Measurements from ENCODE around the gene NVL. TPM values are rescaled to one million over a fixed set of nuclear protein-coding genes. Genes with fewer than 3 reads are reported as not detected.

Gene NVL
- polyA plus RNA-seq, 1 donor from 2014 or later: 77.3 TPM

DNA sequence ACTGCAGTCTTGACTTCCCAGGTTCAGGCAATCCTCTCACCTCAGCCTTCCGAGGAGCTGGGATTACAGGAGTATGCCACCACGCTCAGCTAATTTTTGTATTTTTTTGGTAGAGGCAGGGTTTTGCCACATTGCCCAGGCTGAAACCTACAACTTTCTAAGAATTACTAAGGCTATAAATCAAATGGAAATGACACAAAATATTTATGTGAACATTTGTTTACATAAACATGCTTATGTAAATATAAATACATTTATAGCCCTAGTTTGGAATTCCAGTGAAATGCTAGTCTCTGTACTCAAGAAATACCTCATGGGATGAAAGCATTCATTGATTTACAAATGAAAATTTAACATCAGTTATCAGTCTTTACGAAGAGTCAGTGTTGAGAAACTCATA, 47.8 kb downstream of the NVL start:
- Histone ChIP-seq H3K4me2 (ENCODE audit: low read length) (no peak overlapping the region), H2AFZ (ENCODE audit: low read depth, low read length) (no peak overlapping the region), H3K79me2 (replicated peaks; ENCODE audit: insufficient read depth, low read length) (peaks cover 3% of the 10 kb centered on the region), H3K27me3 (ENCODE audit: insufficient read depth, low read depth, low read length) (no peaks in the 10 kb centered on the region), H3K27ac (ENCODE audit: low read length) (no peak overlapping the region), H3K9me3 (ENCODE audit: low read length) (no peaks in the 10 kb centered on the region), H3K36me3 (ENCODE audit: insufficient read depth, low read length) (peaks cover 10% of the 10 kb centered on the region), H3K9ac (ENCODE audit: low read length) (no peak overlapping the region), H3K4me3 (ENCODE audit: low read length) (no peak overlapping the region), H4K20me1 (ENCODE audit: insufficient read depth) (no peaks in the 10 kb centered on the region), H3K9me2 (ENCODE audit: insufficient read depth, low read length) (no peaks in the 10 kb centered on the region), H3F3A (ENCODE audit: insufficient read depth, low read length, poor library complexity, severe bottlenecking) (no peaks in the 10 kb centered on the region)
- TF ChIP-seq SMC3 (conservative IDR thresholded peaks at IDR 0.05; ENCODE audit: poor library complexity) (no peak), TAF1 (IDR thresholded peaks at IDR 0.05; ENCODE audit: low read depth) (no peak), MXI1 (conservative IDR thresholded peaks at IDR 0.05; ENCODE audit: poor library complexity, severe bottlenecking) (no peak), EZH2 (IDR thresholded peaks at IDR 0.05; ENCODE audit: borderline replicate concordance, insufficient read depth, low read length, poor library complexity, severe bottlenecking) (no peak), CTCF (IDR thresholded peaks at IDR 0.05; ENCODE audit: poor library complexity, severe bottlenecking) (no peak), POLR2AphosphoS5 (IDR thresholded peaks at IDR 0.05) (no peak), EP300 (conservative IDR thresholded peaks at IDR 0.05; ENCODE audit: poor library complexity, severe bottlenecking) (no peak), RAD21 (conservative IDR thresholded peaks at IDR 0.05) (no peak)
- TF ChIP-seq, protein P1, sequence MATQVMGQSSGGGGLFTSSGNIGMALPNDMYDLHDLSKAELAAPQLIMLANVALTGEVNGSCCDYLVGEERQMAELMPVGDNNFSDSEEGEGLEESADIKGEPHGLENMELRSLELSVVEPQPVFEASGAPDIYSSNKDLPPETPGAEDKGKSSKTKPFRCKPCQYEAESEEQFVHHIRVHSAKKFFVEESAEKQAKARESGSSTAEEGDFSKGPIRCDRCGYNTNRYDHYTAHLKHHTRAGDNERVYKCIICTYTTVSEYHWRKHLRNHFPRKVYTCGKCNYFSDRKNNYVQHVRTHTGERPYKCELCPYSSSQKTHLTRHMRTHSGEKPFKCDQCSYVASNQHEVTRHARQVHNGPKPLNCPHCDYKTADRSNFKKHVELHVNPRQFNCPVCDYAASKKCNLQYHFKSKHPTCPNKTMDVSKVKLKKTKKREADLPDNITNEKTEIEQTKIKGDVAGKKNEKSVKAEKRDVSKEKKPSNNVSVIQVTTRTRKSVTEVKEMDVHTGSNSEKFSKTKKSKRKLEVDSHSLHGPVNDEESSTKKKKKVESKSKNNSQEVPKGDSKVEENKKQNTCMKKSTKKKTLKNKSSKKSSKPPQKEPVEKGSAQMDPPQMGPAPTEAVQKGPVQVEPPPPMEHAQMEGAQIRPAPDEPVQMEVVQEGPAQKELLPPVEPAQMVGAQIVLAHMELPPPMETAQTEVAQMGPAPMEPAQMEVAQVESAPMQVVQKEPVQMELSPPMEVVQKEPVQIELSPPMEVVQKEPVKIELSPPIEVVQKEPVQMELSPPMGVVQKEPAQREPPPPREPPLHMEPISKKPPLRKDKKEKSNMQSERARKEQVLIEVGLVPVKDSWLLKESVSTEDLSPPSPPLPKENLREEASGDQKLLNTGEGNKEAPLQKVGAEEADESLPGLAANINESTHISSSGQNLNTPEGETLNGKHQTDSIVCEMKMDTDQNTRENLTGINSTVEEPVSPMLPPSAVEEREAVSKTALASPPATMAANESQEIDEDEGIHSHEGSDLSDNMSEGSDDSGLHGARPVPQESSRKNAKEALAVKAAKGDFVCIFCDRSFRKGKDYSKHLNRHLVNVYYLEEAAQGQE (IDR thresholded peaks at IDR 0.05; ENCODE audit: borderline replicate concordance): no peak

GRCh38 chr1:224276771-224277487, 53.0 kb downstream of the NVL start:
- no peaks in the 10 kb centered on the region for H3K79me2 ChIP-seq (replicated peaks; ENCODE audit: insufficient read depth, low read length)
- no peak overlapping the region for H3K27ac ChIP-seq (ENCODE audit: low read length)
- H3K9me3 ChIP-seq (ENCODE audit: low read length): no peaks in the 10 kb centered on the region
- H3K36me3 ChIP-seq (ENCODE audit: insufficient read depth, low read length): no peaks in the 10 kb centered on the region
- H3K27me3 ChIP-seq (ENCODE audit: insufficient read depth, low read depth, low read length): no peaks in the 10 kb centered on the region
- no peaks in the 10 kb centered on the region for H3F3A ChIP-seq (ENCODE audit: insufficient read depth, low read length, poor library complexity, severe bottlenecking)
- TF ChIP-seq SMC3 (conservative IDR thresholded peaks at IDR 0.05; ENCODE audit: poor library complexity) (no peak), EP300 (conservative IDR thresholded peaks at IDR 0.05; ENCODE audit: poor library complexity, severe bottlenecking) (no peak), POLR2AphosphoS5 (IDR thresholded peaks at IDR 0.05) (no peak), CTCF (IDR thresholded peaks at IDR 0.05; ENCODE audit: poor library complexity, severe bottlenecking) (no peak), EZH2 (IDR thresholded peaks at IDR 0.05; ENCODE audit: borderline replicate concordance, insufficient read depth, low read length, poor library complexity, severe bottlenecking) (no peak)
- H4K20me1 ChIP-seq (ENCODE audit: insufficient read depth): no peaks in the 10 kb centered on the region
- H3K9ac ChIP-seq (ENCODE audit: low read length): no peak overlapping the region
- no peaks in the 10 kb centered on the region for H3K9me2 ChIP-seq (ENCODE audit: insufficient read depth, low read length)
- H3K4me3 ChIP-seq (ENCODE audit: low read length): no peak overlapping the region
- no peak overlapping the region for H3K4me2 ChIP-seq (ENCODE audit: low read length)
- H2AFZ ChIP-seq (ENCODE audit: low read depth, low read length): no peak overlapping the region

Data from neural cell (in vitro differentiated cells).